Natural killer cell (primary cell): ENCODE data around the gene PRTN3. TPM values are rescaled to one million over a fixed set of nuclear protein-coding genes. Genes with fewer than 3 reads are reported as not detected.

Experiments used
- ATAC-seq, 3 donors: fragments of 150-1000 bp in 2 of 3; fragments of 200-7000 bp in 1 of 3; cut with Tn5 transposase; 1 replicate in 1 of 3; 2 replicates in 2 of 3; pipeline ENCODE4 v1.10.0; 2021; ENCODE audit warnings: mild to moderate bottlenecking in 2 of 3, moderate library complexity in 2 of 3
- DNase-seq, 2 donors: peaks; one replicate each; pipeline versions ENCODE4 v3.0.0 to v3.0.0-alpha.2; 2013 to 2021; ENCODE audit warnings: mixed read lengths in 1 of 2
- H3K27ac ChIP-seq: one replicate; pipeline ENCODE4 v1.5.1; 2013; ENCODE audit warnings: mild to moderate bottlenecking, low read length
- H3K27me3 ChIP-seq: one replicate; pipeline ENCODE4 v1.6.1; 2013; ENCODE audit warnings: low read length; ENCODE audit not compliant: control insufficient read depth, insufficient read depth
- H3K36me3 ChIP-seq: one replicate; pipeline ENCODE4 v1.6.1; 2013; ENCODE audit warnings: low read length; ENCODE audit not compliant: control insufficient read depth, insufficient read depth
- H3K4me1 ChIP-seq: one replicate; pipeline ENCODE4 v1.6.1; 2013; ENCODE audit warnings: low read length; ENCODE audit not compliant: control insufficient read depth, insufficient read depth
- H3K4me3 ChIP-seq: one replicate; pipeline ENCODE4 v1.5.1; 2013; ENCODE audit warnings: low read length
- H3K9me3 ChIP-seq: one replicate; pipeline ENCODE4 v1.6.1; 2013; ENCODE audit warnings: low read length; ENCODE audit not compliant: control insufficient read depth, insufficient read depth
- H3K27ac Mint-ChIP-seq, 2 donors: one replicate each; pipeline ENCODE4 v1.8.0; 2022; ENCODE audit warnings: mild to moderate bottlenecking in 2 of 2, mixed read lengths in 2 of 2, moderate library complexity in 1 of 2
- H3K27me3 Mint-ChIP-seq, 2 donors: one replicate each; pipeline ENCODE4 v1.8.0; 2022; ENCODE audit warnings: low read depth in 2 of 2, mixed read lengths in 2 of 2
- H3K36me3 Mint-ChIP-seq: one replicate; pipeline ENCODE4 v1.8.0; 2022; ENCODE audit warnings: mixed read lengths
- H3K4me1 Mint-ChIP-seq, 2 donors: one replicate each; pipeline ENCODE4 v1.8.0; 2022; ENCODE audit warnings: mixed read lengths in 2 of 2
- H3K4me3 Mint-ChIP-seq: one replicate; pipeline ENCODE4 v1.8.0; 2022; ENCODE audit warnings: mild to moderate bottlenecking, moderate library complexity, mixed read lengths
- H3K9me3 Mint-ChIP-seq, 2 donors: one replicate each; pipeline ENCODE4 v1.8.0; 2022; ENCODE audit warnings: mixed read lengths in 2 of 2
- WGBS: methylation state at CpG from one replicate; pipeline ENCODE4 v1.1.7; 2013; ENCODE audit warnings: missing lambda C conversion rate; ENCODE audit not compliant: insufficient coverage; 5-methylcytosine and 5-hydroxymethylcytosine counted together
- intact Hi-C: fragments of 100-400 bp; cut with micrococcal nuclease; formaldehyde crosslinking; loops from one replicate; pipeline ENCODE4 v1.14.2; 2022
- total RNA-seq, 4 donors: library from RNA; stranded (reverse); fragments of 120-200 nt in 1 of 4; gene quantifications; one replicate each; pipeline versions ENCODE4 v1.2.3 to v1.2.4, GENCODE V29; 2013 to 2022
- TF ChIP-seq, protein P1 (sequence below): fragments of 200-600 bp; IDR thresholded peaks from one replicate; pipeline ENCODE4 v1.8.0; 2022; ENCODE audit warnings: antibody characterized with exemption

PRTN3 gene
- total RNA-seq, 3 donors from 2014 or later (not counting 1 experiment from before 2014, with no cell fraction given) = 0.36 to 0.73 TPM; not detected in 1

DNA sequence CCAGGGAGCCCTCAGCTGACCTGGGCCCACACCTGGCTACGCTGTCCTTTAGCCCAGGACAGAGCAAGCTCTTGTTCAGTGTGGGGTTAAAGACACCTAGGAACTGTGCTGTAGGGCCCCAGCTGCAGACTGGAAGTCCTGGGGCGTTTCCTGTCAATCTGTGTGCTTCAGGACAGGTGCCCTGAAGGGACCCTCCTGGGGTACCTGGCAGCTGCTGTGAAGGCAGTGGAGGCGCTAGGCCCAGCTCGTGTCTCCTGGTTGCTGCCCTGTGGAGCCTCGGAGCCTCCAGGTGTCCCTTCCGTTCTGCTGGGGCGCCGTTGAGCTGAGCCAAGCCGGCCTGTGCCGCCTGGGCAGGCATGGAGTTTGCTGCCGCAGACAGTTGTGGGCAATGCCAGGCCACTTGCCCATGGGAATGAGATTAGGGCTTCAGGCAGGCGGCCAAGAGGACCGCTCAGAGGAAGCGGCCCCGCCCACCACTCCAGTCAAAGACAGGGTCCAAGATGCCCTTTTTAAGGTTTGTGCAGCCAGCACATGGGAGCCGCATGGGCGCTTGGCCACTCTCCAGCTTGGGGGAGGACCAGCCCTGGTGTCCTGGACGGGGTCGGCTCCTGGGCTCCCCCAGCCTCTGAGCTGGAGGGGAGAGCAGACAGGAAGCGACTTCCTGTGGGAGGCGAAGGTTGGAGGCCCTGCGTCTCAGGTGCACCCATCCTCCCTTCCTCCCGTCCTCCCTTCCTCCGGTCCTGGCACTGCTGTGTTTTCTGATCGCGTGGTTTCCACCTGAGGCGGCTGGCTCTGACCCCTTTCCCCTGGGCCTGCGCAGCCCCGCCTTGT, 39.6 kb upstream of the PRTN3 start:
- no peak overlapping the region for H3K4me3 ChIP-seq
- TF ChIP-seq, protein P1, sequence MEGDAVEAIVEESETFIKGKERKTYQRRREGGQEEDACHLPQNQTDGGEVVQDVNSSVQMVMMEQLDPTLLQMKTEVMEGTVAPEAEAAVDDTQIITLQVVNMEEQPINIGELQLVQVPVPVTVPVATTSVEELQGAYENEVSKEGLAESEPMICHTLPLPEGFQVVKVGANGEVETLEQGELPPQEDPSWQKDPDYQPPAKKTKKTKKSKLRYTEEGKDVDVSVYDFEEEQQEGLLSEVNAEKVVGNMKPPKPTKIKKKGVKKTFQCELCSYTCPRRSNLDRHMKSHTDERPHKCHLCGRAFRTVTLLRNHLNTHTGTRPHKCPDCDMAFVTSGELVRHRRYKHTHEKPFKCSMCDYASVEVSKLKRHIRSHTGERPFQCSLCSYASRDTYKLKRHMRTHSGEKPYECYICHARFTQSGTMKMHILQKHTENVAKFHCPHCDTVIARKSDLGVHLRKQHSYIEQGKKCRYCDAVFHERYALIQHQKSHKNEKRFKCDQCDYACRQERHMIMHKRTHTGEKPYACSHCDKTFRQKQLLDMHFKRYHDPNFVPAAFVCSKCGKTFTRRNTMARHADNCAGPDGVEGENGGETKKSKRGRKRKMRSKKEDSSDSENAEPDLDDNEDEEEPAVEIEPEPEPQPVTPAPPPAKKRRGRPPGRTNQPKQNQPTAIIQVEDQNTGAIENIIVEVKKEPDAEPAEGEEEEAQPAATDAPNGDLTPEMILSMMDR = no peak

DNA sequence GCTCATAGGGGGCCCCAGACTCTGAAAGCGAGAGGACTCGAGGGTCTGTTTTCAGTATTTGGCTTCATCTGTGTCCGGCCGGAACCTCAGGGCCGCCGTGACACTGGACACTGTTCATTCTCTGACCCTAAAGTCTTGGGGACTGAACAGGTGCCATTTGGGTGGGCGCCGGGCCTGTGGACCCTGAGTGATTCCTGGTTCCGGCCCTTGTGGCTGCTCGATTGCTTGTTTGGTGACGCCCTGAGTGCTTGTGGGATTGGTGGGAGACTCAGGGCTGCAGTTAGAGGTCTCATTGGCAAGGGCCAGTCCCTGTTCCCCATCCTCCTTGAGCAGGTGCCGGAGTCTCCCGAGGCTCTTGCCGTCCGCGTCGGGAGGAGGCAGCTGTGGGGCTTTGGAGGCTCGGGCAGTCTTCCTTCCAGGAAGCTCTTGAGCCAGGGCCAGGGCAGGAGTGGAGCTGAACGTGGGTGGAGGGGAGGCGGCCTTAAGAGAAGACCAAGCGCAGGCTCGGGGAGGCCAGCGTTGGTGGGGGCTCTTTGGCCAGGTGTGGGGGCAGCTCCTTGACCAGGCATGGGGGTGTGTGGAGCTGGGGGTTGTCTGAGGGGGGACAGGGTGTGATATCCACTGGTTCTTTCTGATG, 38.8 kb upstream of the PRTN3 start:
- peaks cover 40% of the 10 kb centered on the region for H3K36me3 ChIP-seq
- DNase-seq (peak in 1 of 2 donors; percentile 15), ATAC-seq (no peak)
- intact Hi-C loops = no loop called here
- no peaks in the 10 kb centered on the region for H3K27me3 ChIP-seq
- no peak overlapping the region for H3K27ac ChIP-seq
- TF ChIP-seq, protein P1 = no peak
- no peaks in the 10 kb centered on the region for H3K9me3 ChIP-seq
- H3K4me1 ChIP-seq = peaks cover 53% of the 10 kb centered on the region
- Mint-ChIP-seq H3K27ac (peak overlapping the region; percentile 46 to 52), H3K36me3 (no peaks in the 10 kb centered on the region), H3K9me3 (no peaks in the 10 kb centered on the region), H3K4me3 (no peak overlapping the region), H3K27me3 (no peaks in the 10 kb centered on the region), H3K4me1 (peaks cover 51 to 52% of the 10 kb centered on the region in 2 donors)
- H3K4me3 ChIP-seq = no peak overlapping the region
- WGBS = 82% methylated on average over 23 of the region's 23 CpGs

More for the DNA sequence above, 39.6 kb upstream of the PRTN3 start:
- ATAC-seq (no peak), DNase-seq (peak in 1 of 2 donors; percentile 55)
- Histone ChIP-seq H3K36me3 (peaks cover 35% of the 10 kb centered on the region), H3K27ac (no peak overlapping the region), H3K9me3 (no peaks in the 10 kb centered on the region), H3K4me1 (peaks cover 57% of the 10 kb centered on the region), H3K27me3 (no peaks in the 10 kb centered on the region)
- intact Hi-C loops = no loop called here
- Mint-ChIP-seq H3K27ac (peak overlapping the region; percentile 46 to 88), H3K4me3 (peak overlapping the region; percentile 28), H3K4me1 (peaks cover 57% of the 10 kb centered on the region in 2 donors), H3K27me3 (no peaks in the 10 kb centered on the region), H3K9me3 (no peaks in the 10 kb centered on the region), H3K36me3 (no peaks in the 10 kb centered on the region)
- WGBS = 62% methylated on average over 29 of the region's 29 CpGs

DNA sequence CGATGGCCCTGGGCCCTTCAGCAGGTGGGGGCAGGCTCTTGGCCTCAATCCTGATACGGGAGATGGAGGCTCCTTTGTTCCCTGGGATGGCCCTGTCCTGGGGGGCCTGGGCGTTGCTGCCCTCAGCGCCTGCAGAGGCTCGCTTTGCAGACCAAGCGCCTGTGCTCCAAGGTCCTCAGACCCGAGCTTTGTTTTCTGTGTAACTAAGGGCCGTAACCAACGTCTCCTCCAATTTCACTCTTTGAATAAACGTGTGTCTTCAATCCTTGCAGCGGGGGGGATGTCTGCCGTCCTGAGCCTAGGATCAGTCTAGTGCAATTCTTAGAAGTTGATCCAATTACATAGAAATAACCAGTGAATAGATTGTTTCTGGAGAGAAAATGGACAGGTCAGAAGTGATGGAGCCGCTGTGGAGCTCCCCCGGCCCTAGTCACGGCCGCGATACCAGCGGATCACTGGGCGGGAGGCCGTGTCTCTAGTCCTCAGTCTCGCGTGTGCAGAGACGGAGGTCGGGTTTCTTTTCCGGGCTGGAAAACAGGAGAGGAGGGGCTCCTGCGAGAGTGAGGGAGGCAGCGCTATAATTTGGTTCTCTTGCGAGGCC, 38.2 kb upstream of the PRTN3 start:
- H3K4me1 ChIP-seq = peaks cover 53% of the 10 kb centered on the region
- ATAC-seq (no peak), DNase-seq (peak in 1 of 2 donors; percentile 11)
- Mint-ChIP-seq H3K27me3 (no peaks in the 10 kb centered on the region), H3K27ac (peak overlapping the region in 1 of 2 donors; percentile 46), H3K4me1 (peaks cover 55% of the 10 kb centered on the region in 2 donors), H3K9me3 (no peaks in the 10 kb centered on the region), H3K36me3 (peaks cover 5% of the 10 kb centered on the region), H3K4me3 (peak overlapping the region; percentile 57)
- no peaks in the 10 kb centered on the region for H3K9me3 ChIP-seq
- 88% methylated on average over 28 of the region's 28 CpGs for WGBS
- H3K36me3 ChIP-seq = peaks cover 47% of the 10 kb centered on the region
- H3K27me3 ChIP-seq = no peaks in the 10 kb centered on the region
- intact Hi-C loops = no loop called here
- no peak overlapping the region for H3K4me3 ChIP-seq
- no peak overlapping the region for H3K27ac ChIP-seq
- TF ChIP-seq, protein P1 = no peak
